ENCODE results near the gene CDS2.

Gene CDS2

GRCh38 chr20:5183731-5184474, 57.1 kb downstream of the CDS2 start:
- no peak for DNase-seq

- DNase-seq = no peak
Measured at GRCh38 chr20:5184684-5185083, 57.9 kb downstream of the CDS2 start.

DNA sequence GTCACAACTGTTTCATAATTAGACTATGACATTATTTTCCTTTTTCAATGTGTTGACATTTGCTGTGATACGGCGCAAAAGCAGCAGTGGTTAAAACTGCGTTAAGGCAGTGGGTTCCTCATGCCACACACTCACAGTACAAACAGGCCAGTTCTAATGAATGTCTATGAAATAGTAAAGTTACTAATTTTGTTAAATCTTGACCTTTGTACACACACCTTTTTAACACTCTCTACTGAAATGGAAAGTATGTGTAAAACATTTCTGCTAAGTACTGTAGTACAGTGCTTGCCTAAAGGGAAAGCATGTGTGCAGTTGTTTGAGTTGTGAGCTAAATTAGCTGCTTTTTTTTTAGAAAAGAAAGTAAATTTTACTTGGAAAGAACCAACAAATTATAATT, 60.3 kb downstream of the CDS2 start:
- DNase-seq = no peak

DNA sequence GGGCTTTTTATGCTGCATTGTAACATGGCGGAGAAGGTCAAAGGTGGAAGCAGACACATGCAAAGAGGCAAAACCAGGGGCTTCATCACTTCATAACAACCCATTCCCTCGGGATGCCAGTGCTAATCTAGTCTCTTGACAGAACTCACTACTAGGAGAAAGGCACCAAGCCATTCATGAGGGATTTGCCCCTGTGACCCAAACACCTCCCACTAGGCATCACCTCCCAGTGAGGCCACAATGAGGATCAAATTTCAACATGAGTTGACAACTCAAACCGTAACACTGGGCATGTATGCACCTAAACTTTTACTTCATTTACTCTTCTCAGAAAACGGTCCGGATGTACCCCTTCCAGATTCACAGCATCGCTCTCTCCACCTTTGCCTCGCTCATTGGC, 61.9 kb downstream of the CDS2 start:
- DNase-seq = no peak

DNA sequence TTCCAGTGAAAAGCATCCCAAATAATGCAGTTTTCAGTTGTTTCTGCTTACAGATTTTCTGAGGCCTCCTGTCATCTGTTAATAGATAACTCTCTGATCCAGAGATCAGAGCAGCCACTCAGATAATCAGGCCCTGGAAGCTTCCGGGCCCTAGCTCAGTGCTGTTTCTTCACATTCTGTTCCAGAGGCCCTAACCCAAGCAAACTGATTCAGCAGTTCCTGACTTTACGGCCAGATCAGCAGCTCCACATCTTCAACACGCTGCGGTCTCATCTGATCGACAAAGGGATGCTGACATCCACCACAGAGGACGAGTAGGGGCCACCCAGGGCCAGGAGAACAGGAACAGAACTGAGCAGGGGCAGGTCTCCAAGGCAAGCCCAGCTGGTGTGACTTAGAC, 63.1 kb downstream of the CDS2 start:
- no peak for DNase-seq

- no peak for DNase-seq
Measured at GRCh38 chr20:5190444-5190843, 63.6 kb downstream of the CDS2 start.

DNA sequence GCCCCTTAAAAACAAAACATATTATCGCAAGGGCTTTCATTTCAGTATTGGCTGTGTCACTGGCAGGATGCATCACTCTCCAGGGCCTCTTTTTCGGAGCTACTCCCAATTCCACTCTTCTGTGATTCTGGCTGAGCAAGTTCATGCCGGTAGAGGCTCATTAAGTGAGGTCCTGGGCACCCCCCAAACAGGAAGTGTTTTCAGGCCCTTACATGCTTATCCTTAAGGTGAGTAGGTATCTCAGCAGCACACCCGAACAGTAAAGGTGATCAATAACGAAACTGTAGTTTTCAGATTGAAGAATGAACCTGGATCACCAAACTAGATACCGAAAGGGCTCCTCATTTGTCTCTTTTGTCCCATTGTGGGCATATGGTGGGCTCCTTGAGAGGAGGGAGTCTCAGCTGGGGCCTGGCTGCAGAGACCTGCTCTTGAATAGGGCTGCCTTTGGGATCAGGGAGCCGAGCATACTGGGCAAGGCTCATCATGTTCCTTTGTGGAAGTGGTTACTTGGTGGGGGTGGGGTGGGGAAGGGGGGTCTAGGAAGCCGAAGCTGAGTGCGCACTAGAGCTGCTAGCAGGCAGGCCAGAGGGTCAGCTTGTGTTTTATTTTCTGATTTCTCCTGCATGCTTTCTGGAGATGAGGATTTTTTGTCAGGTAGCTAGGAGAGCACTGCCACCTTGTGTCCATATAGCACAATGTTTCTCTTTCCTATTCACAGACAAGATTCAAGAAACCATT, 65.2 kb downstream of the CDS2 start:
- DNase-seq = peak; percentile 90

DNA sequence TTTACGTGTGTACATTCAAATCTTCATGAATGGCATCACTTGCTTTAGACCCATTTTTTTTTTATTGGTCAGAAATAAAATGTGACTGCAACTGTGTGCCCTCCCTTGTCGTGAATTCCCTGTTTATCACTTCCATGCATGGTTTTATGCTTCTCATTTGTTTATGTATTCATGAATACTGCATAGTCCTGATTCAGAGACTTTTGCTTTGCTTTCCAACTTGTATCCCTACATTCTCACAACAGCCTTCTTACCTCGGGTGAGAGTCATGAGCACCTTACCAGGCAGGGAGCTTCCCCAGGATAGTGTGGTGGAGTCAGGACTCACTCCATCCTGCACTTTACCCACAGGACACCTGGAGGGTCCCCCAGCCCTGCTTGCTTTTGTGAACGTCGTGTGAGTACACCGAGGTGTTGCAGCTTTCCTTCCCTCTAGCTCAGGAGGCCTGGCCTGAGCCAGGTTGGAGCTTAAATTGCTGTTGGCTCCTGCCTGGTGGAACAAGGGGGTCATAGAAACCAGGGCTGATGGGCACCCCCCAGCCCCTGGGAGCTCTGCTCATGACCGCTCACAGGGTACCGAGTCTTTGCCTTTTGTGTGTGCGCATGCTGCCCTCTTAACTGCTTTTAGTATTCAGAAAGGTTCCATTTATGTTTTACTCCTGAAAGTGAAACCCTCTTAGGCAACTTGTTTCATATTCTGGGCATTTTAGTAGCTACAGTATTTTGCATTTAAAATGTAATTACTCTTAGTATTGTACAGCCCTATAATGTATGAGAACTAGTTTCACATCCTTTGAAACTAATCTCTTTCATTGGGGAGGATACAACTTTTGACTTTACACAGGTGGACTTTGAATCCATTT, 66.0 kb downstream of the CDS2 start:
- no peak for DNase-seq

GRCh38 chr20:5195655-5196054, 68.8 kb downstream of the CDS2 start:
- no peak for DNase-seq

- no peak for DNase-seq
Measured at GRCh38 chr20:5196149-5196548, 69.3 kb downstream of the CDS2 start.

- no peak for DNase-seq
Measured at GRCh38 chr20:5197270-5197827, 70.5 kb downstream of the CDS2 start.

- DNase-seq = no peak
Measured at GRCh38 chr20:5197847-5198650, 71.2 kb downstream of the CDS2 start.

GRCh38 chr20:5198651-5198924, 71.8 kb downstream of the CDS2 start:
- DNase-seq = no peak

- DNase-seq = no peak
Measured at GRCh38 chr20:5203380-5203779, 76.6 kb downstream of the CDS2 start.

DNA sequence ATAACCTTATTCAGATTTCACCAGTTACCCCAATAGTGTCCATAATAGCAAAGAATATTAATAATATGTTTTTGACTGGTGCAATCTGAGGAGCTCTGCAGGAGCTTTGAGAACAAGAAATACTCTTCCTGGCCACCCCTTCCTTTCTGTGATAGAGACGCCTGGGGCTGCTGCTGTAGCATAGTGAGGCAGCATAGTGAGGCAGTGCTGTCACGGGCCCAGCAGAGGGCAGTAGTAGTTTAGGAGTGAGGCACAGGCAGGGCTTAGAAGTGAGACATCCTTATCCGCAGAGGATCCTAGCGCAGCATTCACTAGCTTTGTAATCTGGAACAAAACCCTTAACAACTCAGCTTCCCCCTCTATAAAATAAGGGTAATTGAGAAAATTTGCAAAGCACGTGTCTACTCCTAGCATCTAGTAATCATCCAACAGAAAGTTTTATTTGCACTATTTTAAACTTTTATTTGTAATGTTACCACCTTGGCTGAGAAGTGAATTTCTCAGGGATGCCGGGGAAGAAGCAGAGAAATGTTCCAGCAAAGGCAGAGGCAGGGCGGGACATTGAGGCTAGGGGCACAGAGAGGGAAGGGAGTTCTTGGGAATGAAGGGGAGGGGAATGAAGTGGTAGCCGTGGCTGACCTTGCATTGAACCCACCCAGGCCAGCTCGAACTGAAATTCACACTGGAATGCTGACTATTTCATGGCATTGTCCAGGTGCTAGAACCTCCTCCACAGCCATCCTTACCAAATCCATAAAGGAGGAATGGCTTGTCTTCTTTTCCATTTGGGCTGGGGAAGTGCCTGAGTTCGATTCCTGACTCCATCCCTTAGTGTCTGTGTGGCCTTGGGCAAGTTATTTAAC, 78.8 kb downstream of the CDS2 start:
- peak; percentile 90 for DNase-seq

GRCh38 chr20:5207138-5207537, 80.3 kb downstream of the CDS2 start:
- DNase-seq = no peak

GRCh38 chr20:5211803-5212714, 85.3 kb downstream of the CDS2 start:
- DNase-seq = no peak

DNA sequence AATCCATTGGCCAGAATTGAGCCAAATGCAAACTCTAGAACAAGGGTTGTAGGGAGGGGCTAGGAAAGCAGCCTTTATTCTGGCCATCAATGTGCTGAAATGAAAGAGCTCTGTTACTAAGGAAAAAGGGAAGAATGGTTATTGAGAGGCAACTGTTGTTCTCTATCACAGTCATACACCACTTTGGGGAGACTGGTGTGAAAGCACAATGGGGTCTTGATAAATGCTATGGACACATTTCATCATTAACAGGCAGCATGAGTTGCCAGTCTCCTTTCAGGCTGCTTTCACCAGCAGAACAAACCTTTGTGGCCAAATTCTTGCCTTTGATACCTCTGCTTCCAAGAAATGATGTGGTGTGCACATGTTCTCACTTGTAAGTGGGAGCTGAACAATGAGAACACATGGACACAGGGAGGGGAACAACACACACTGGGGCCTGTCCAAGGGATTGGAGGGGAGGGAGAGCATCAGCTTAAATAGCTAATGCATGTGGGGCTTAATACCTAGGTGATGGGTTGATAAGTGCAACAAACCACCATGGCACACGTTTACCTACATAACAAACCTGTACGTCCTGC, 86.2 kb downstream of the CDS2 start:
- no peak for DNase-seq

GRCh38 chr20:5214826-5215225, 88.0 kb downstream of the CDS2 start:
- peak; percentile 15 for DNase-seq

GRCh38 chr20:5215672-5216304, 89.0 kb downstream of the CDS2 start:
- DNase-seq = peak; percentile 52

Data from hematopoietic multipotent progenitor cell treated with erythropoietin and hydrocortisone succinate and interleukin-3 and kit ligand, for 4 days (in vitro differentiated cells).